Smooth muscle cell (in vitro differentiated cells): ENCODE data around the gene RB1. TPM values are rescaled to one million over a fixed set of nuclear protein-coding genes. Genes with fewer than 3 reads are reported as not detected.

Experiments
- DNase-seq: peaks from one replicate; lab custom pipeline; 2025; ENCODE audit not compliant: unreplicated experiment; lab: John Stamatoyannopoulos, UW
- H2AFZ ChIP-seq: fragments of 200-600 bp; sonication (generic); 2 replicates; pipeline ENCODE4 v1.6.0; 2016; ENCODE audit warnings: antibody characterized with exemption, low read depth, mild to moderate bottlenecking
- H3F3A ChIP-seq: fragments of 200-600 bp; sonication (generic); 2 replicates; pipeline ENCODE4 v1.6.0; 2017; ENCODE audit warnings: antibody characterized with exemption, low read depth
- H3K27ac ChIP-seq: fragments of 200-600 bp; sonication (generic); 2 replicates; pipeline ENCODE4 v1.5.1; 2016; ENCODE audit warnings: low read depth, mild to moderate bottlenecking
- H3K27me3 ChIP-seq: fragments of 200-600 bp; sonication (generic); 2 replicates; pipeline ENCODE4 v1.6.1; 2016; ENCODE audit warnings: low read depth, mild to moderate bottlenecking
- H3K36me3 ChIP-seq: fragments of 200-600 bp; sonication (generic); 2 replicates; pipeline ENCODE4 v1.5.1; 2016; ENCODE audit warnings: low read depth
- H3K4me1 ChIP-seq: fragments of 200-600 bp; sonication (generic); 2 replicates; pipeline ENCODE4 v1.5.1; 2016; ENCODE audit warnings: low read depth
- H3K4me2 ChIP-seq: fragments of 200-600 bp; sonication (generic); 2 replicates; pipeline ENCODE4 v1.6.0; 2016; ENCODE audit warnings: mild to moderate bottlenecking
- H3K4me3 ChIP-seq: fragments of 200-600 bp; sonication (generic); 2 replicates; pipeline ENCODE4 v1.5.1; 2016; ENCODE audit warnings: mild to moderate bottlenecking
- H3K79me2 ChIP-seq: fragments of 200-600 bp; sonication (generic); 2 replicates; pipeline ENCODE4 v1.6.0; 2016; ENCODE audit warnings: low read depth, mild to moderate bottlenecking
- H3K9ac ChIP-seq: fragments of 200-600 bp; sonication (generic); 2 replicates; pipeline ENCODE4 v1.6.0; 2016; ENCODE audit warnings: low read depth
- H3K9me3 ChIP-seq: fragments of 200-600 bp; sonication (generic); replicated peaks from 2 replicates; pipeline ENCODE4 v1.5.1; 2016; ENCODE audit warnings: low read depth
- H4K20me1 ChIP-seq: fragments of 200-600 bp; sonication (generic); 2 replicates; pipeline ENCODE4 v1.6.0; 2016; ENCODE audit warnings: low read depth
- CTCF ChIP-seq: fragments of 200-600 bp; sonication (generic); IDR thresholded peaks from 2 replicates; pipeline ENCODE4 v1.5.1; 2017; ENCODE audit warnings: borderline replicate concordance, mild to moderate bottlenecking, antibody characterized with exemption; ENCODE audit not compliant: insufficient read depth, poor library complexity, severe bottlenecking
- WGBS: methylation state at CpG from one replicate; pipeline ENCODE4 v1.1.7; 2016; ENCODE audit warnings: low lambda C conversion rate; 5-methylcytosine and 5-hydroxymethylcytosine counted together
- polyA plus RNA-seq: library from polyadenylated mRNA; unstranded; fragments of >200 nt; fragmentation: Nextera tagmentation; extraction: Ambion mirVana; gene quantifications from 2 replicates; pipeline ENCODE4 v1.2.1, GENCODE V29; 2016
- total RNA-seq: library from RNA; depleted of rRNA; stranded (reverse); fragments of >200 nt; gene quantifications from 2 replicates; pipeline ENCODE4 v1.2.3, GENCODE V29; 2014

RB1 gene
- total and polyA plus RNA-seq, 2 experiments from 2014 or later = 12.5 to 40.2 TPM

DNA sequence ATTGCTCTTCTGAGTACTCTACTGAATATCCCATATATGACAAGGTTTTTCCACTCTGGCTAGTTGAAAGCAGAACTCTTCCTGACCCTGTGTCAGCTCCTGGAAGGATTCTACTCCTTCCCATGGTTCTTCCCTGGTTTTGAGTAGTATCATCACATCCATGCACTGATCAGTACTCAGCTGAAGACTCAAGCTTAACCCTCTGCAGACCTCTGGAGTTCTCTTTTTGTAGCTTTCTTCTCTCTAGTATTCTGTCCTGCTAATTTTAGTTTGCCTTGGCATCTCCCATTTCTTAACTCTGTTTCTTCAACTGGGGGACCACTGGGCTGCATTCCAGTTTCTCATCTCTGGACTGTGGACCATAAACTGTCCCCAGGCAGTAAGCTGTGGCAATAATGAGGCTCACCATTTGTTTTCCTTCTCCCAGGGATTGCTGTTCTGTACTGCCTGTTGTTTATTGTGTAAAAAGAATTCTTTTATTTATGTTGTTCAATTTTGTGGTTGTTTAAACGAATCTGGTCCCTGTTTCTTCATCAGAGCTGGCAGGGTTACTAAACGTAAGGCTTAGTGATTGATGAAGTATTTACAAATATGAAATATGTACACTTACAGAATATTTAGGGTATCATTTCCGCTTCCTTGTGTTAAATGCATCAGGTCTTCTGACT, 89.6 kb downstream of the RB1 start:
- Histone ChIP-seq H3F3A (no peaks in the 10 kb centered on the region), H3K4me1 (no peaks in the 10 kb centered on the region), H3K4me2 (no peak overlapping the region), H3K36me3 (no peaks in the 10 kb centered on the region), H3K79me2 (no peaks in the 10 kb centered on the region), H4K20me1 (no peaks in the 10 kb centered on the region), H3K27ac (no peak overlapping the region), H3K4me3 (no peak overlapping the region), H3K27me3 (no peaks in the 10 kb centered on the region), H3K9me3 (no peaks in the 10 kb centered on the region), H3K9ac (no peak overlapping the region), H2AFZ (no peak overlapping the region)
- 92% methylated on average over 3 of the region's 3 CpGs for WGBS
- TF ChIP-seq CTCF = no peak
- DNase-seq = no peak

GRCh38 chr13:48393698-48394085, 90.1 kb downstream of the RB1 start:
- TF ChIP-seq CTCF = no peak
- H3K36me3 ChIP-seq = no peaks in the 10 kb centered on the region
- whole genome bisulfite sequencing = 100% methylated on average over 2 of the region's 2 CpGs
- H3K4me2 ChIP-seq = no peak overlapping the region
- no peaks in the 10 kb centered on the region for H3F3A ChIP-seq
- H3K27ac ChIP-seq = no peak overlapping the region
- no peak overlapping the region for H2AFZ ChIP-seq
- H3K27me3 ChIP-seq = no peaks in the 10 kb centered on the region
- no peaks in the 10 kb centered on the region for H3K4me1 ChIP-seq
- H3K9me3 ChIP-seq = no peaks in the 10 kb centered on the region
- H3K4me3 ChIP-seq = no peak overlapping the region
- H4K20me1 ChIP-seq = no peaks in the 10 kb centered on the region
- H3K79me2 ChIP-seq = no peaks in the 10 kb centered on the region
- H3K9ac ChIP-seq = no peak overlapping the region
- no peak for DNase-seq

DNA sequence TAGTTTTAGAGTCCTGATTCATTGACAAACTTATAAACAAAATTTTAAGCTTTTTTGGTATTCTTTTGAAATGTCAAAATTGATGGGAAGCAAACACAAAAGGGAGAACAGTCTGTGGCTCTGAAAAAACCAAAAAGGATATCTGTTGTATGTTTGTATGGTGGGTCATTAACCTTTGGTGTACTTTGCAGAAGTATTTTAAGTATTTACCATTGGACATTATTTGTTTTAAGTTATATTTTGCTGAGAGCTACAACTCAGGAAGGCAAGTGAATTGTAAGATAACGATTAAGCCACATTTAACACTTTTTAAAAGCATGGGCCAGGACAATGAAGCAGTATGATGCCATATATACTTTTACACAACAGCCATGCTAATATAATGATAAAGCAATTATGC, 94.2 kb downstream of the RB1 start:
- Histone ChIP-seq H3K9me3 (no peaks in the 10 kb centered on the region), H3F3A (no peaks in the 10 kb centered on the region), H3K9ac (no peak overlapping the region), H3K79me2 (no peaks in the 10 kb centered on the region), H3K4me2 (no peak overlapping the region), H2AFZ (no peak overlapping the region), H3K4me3 (no peak overlapping the region), H3K27me3 (no peaks in the 10 kb centered on the region), H3K36me3 (no peaks in the 10 kb centered on the region), H3K4me1 (peaks cover 4% of the 10 kb centered on the region), H3K27ac (no peak overlapping the region), H4K20me1 (no peaks in the 10 kb centered on the region)
- no peak for DNase-seq
- TF ChIP-seq CTCF = no peak
- 97% methylated on average over 1 of the region's 1 CpG for WGBS

GRCh38 chr13:48398450-48399095, 95.0 kb downstream of the RB1 start:
- Histone ChIP-seq H2AFZ (no peak overlapping the region), H3K79me2 (no peaks in the 10 kb centered on the region), H3K36me3 (no peaks in the 10 kb centered on the region), H4K20me1 (no peaks in the 10 kb centered on the region), H3K4me2 (no peak overlapping the region), H3K9me3 (no peaks in the 10 kb centered on the region), H3F3A (no peaks in the 10 kb centered on the region), H3K4me3 (no peak overlapping the region), H3K9ac (no peak overlapping the region), H3K27ac (peak overlapping the region; percentile 82), H3K4me1 (peaks cover 4% of the 10 kb centered on the region), H3K27me3 (no peaks in the 10 kb centered on the region)
- TF ChIP-seq CTCF = no peak
- no peak for DNase-seq
